Mesendoderm (in vitro differentiated cells): Measurements from ENCODE around the gene APOBEC3G. TPM values are rescaled to one million over a fixed set of nuclear protein-coding genes. Genes with fewer than 3 reads are reported as not detected.
"Not testable (repeated sequence)": the region's sequence is repeated elsewhere in the genome, so short reads cannot be mapped to it uniquely, and the experiment has no call there.

Experiments
- DNase-seq: peaks from one replicate; pipeline ENCODE4 v3.0.0; 2013
- H2AK5ac ChIP-seq: 2 replicates; pipeline ENCODE4 v1.6.1; 2013; ENCODE audit warnings: low read length, inconsistent platforms
- H2BK120ac ChIP-seq: 2 replicates; pipeline ENCODE4 v1.6.1; 2013; ENCODE audit warnings: low read depth, mild to moderate bottlenecking, low read length, moderate library complexity, mixed read lengths
- H2BK15ac ChIP-seq: replicated peaks from 2 replicates; pipeline ENCODE4 v1.6.1; 2013; ENCODE audit warnings: low read depth, mild to moderate bottlenecking, moderate library complexity
- H2BK5ac ChIP-seq: 2 replicates; pipeline ENCODE4 v1.6.1; 2013; ENCODE audit warnings: low read length, inconsistent platforms
- H3K18ac ChIP-seq: 2 replicates; pipeline ENCODE4 v1.6.1; 2013; ENCODE audit warnings: mild to moderate bottlenecking, low read length, mixed read lengths
- H3K23ac ChIP-seq: one replicate; pipeline ENCODE4 v1.6.1; 2013; ENCODE audit warnings: low read length
- H3K27ac ChIP-seq: 2 replicates; pipeline ENCODE4 v1.5.1; 2013; ENCODE audit warnings: low read depth, mild to moderate bottlenecking, inconsistent platforms, low read length, moderate library complexity
- H3K27me3 ChIP-seq: 2 replicates; pipeline ENCODE4 v1.6.1; 2013; ENCODE audit warnings: low read length, control low read depth, mild to moderate bottlenecking, inconsistent platforms; ENCODE audit not compliant: insufficient read depth, poor library complexity
- H3K36me3 ChIP-seq: 2 replicates; pipeline ENCODE4 v1.6.1; 2013; ENCODE audit warnings: low read length, inconsistent platforms; ENCODE audit not compliant: control insufficient read depth, insufficient read depth
- H3K4ac ChIP-seq: one replicate; pipeline ENCODE4 v1.6.1; 2013; ENCODE audit warnings: low read depth, mild to moderate bottlenecking, low read length, moderate library complexity
- H3K4me1 ChIP-seq: 2 replicates; pipeline ENCODE4 v1.6.1; 2013; ENCODE audit warnings: low read depth, low read length, inconsistent platforms; ENCODE audit not compliant: control insufficient read depth
- H3K4me2 ChIP-seq: 2 replicates; pipeline ENCODE4 v1.6.1; 2013; ENCODE audit warnings: low read length
- H3K4me3 ChIP-seq: 2 replicates; pipeline ENCODE4 v1.5.1; 2013; ENCODE audit warnings: mild to moderate bottlenecking, low read length
- H3K56ac ChIP-seq: one replicate; pipeline ENCODE4 v1.6.1; 2013; ENCODE audit warnings: low read length
- H3K79me1 ChIP-seq: 2 replicates; pipeline ENCODE4 v1.6.1; 2013; ENCODE audit warnings: low read length, inconsistent platforms
- H3K79me2 ChIP-seq: 2 replicates; pipeline ENCODE4 v1.6.1; 2013; ENCODE audit warnings: mild to moderate bottlenecking, low read length; ENCODE audit not compliant: control insufficient read depth, insufficient read depth
- H3K9ac ChIP-seq: 2 replicates; pipeline ENCODE4 v1.6.1; 2013; ENCODE audit warnings: low read length, inconsistent platforms
- H4K5ac ChIP-seq: one replicate; pipeline ENCODE4 v1.6.1; 2013; ENCODE audit warnings: low read length
- H4K8ac ChIP-seq: one replicate; pipeline ENCODE4 v1.6.1; 2013; ENCODE audit warnings: low read depth, mild to moderate bottlenecking, control low read depth, low read length, moderate library complexity
- WGBS: extraction: QIAGEN DNeasy Blood & Tissue Kit; methylation state at CpG from one replicate; pipeline ENCODE4 v1.1.7; 2013; ENCODE audit warnings: low lambda C conversion rate, missing lambda C conversion rate; ENCODE audit not compliant: insufficient coverage; ENCODE audit errors: extremely low coverage; 5-methylcytosine and 5-hydroxymethylcytosine counted together
- polyA plus RNA-seq, 2 experiments: library from polyadenylated mRNA; stranded (reverse); fragments of 200-250 nt; gene quantifications; one replicate each; pipeline ENCODE4 v1.2.3, GENCODE V29; 2013

The APOBEC3G gene
- 3.1 TPM for polyA plus RNA-seq (2013, experiment 1 of 2)
- polyA plus RNA-seq (2013, experiment 2 of 2) = 2.7 TPM

DNA sequence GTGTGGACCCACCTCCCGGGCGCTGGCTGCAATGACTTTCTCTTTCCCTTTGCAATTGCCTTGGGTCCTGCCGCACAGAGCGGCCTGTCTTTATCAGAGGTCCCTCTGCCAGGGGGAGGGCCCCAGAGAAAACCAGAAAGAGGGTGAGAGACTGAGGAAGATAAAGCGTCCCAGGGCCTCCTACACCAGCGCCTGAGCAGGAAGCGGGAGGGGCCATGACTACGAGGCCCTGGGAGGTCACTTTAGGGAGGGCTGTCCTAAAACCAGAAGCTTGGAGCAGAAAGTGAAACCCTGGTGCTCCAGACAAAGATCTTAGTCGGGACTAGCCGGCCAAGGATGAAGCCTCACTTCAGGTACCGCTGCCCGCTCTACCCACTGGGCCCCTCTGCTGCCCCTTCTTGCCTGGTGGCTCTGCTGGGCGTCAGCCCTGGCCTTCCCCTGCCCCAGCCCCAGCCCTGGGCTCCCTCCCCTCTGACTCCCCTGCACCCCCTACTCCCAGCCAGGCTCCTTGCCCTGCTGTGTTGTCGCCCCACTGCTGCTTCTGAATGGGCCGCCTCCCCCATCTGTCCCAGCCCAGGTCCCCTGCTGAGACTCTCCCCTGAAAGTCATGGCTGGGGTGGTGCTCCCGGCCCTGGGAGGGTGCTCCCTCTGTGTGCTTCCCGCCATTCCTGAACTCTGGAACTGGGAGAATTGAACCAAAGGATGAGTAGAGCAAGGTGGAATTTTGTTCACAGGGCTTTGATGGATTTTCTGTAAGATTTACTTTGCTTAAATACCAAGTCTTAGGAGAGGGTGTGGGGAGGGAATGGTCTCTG lies at the start of gene APOBEC3G:
APOBEC3G (plus strand) TSS at position 250 of the 815 bp plus-strand sequence; CDS start at position 337, 87 bp downstream.
- H3K36me3 ChIP-seq, H3K23ac ChIP-seq, H3K4me1 ChIP-seq, H2BK15ac ChIP-seq, H3K27me3 ChIP-seq, H3K79me2 ChIP-seq, H3K79me1 ChIP-seq, H2AK5ac ChIP-seq, H4K5ac ChIP-seq: not testable (repeated sequence)
- no CpG with 5 or more reads among the region's 17 CpGs for whole genome bisulfite sequencing
- Histone ChIP-seq H3K4ac (peak within 1 kb of the TSS; percentile 92), H3K18ac (peak within 1 kb of the TSS; percentile 86), H2BK5ac (peak within 1 kb of the TSS; percentile 92), H3K27ac (peak within 1 kb of the TSS; percentile 94), H3K56ac (peak within 1 kb of the TSS; percentile 90), H2BK120ac (peak within 1 kb of the TSS; percentile 95), H4K8ac (peak within 1 kb of the TSS; percentile 83), H3K4me3 (peak within 1 kb of the TSS; percentile 10), H3K9ac (peak within 1 kb of the TSS; percentile 62), H3K4me2 (peak within 1 kb of the TSS; percentile 14)
- peak; percentile 91 for DNase-seq

DNA sequence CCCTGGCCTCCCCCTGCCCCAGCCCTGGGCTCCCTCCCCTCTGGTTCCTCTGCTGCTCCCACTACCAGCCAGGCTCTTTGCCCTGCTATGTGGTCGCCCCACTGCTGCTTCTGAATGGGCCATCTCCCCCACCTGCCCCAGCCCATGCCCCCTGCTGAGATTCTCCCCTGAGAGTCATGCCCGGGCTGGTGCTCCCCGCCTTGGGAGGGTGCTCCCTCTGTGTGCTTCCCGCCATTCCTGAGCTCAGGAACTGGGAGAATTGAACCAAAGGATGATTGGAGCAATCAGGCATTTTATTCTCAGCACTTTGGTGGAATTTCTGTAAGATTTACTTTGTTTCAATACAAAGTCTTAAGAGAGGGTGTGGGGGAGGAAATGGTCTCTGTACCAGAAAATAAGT lies 49.4 kb upstream of the APOBEC3G start:
- H3K4me1 ChIP-seq = peaks cover 5% of the 10 kb centered on the region
- no peak overlapping the region for H3K56ac ChIP-seq
- H2BK5ac ChIP-seq = no peak overlapping the region
- no peak overlapping the region for H3K23ac ChIP-seq
- H3K4ac ChIP-seq = no peak overlapping the region
- no peak overlapping the region for H3K4me3 ChIP-seq
- H3K18ac ChIP-seq = no peak overlapping the region
- no CpG with 5 or more reads among the region's 4 CpGs for WGBS
- H2BK120ac ChIP-seq = no peak overlapping the region
- no peak overlapping the region for H2BK15ac ChIP-seq
- no peak overlapping the region for H4K5ac ChIP-seq
- no peak overlapping the region for H3K4me2 ChIP-seq
- H2AK5ac ChIP-seq = no peak overlapping the region
- H3K27ac ChIP-seq = no peak overlapping the region
- no peaks in the 10 kb centered on the region for H3K79me1 ChIP-seq
- H3K27me3 ChIP-seq = no peaks in the 10 kb centered on the region
- H3K36me3 ChIP-seq = no peaks in the 10 kb centered on the region
- H4K8ac ChIP-seq = no peak overlapping the region
- no peaks in the 10 kb centered on the region for H3K79me2 ChIP-seq
- H3K9ac ChIP-seq = no peak overlapping the region
- DNase-seq = no peak

DNA sequence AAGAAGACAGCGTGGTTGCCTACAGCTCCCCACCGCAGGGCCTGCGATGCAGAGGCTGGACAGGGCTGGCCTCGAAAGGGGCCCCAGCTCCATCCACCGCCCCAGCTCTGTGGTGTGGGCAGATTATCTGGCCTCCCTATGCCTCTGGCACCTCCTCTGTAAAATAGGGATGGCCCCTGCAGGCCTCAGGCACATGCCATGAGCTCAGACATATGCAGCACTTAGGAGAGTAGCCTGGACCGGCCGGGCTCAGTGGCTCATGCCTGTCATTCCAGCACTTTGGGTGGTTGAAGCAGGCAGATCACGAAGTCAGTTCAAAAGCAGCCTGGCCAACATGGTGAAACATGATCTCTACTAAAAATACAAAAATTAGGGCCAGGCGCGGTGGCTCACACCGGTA lies 48.8 kb upstream of the APOBEC3G start:
- H3K27me3 ChIP-seq = no peaks in the 10 kb centered on the region
- no peak overlapping the region for H3K23ac ChIP-seq
- DNase-seq = peak; percentile 50
- no peak overlapping the region for H3K9ac ChIP-seq
- H2AK5ac ChIP-seq = no peak overlapping the region
- no peak overlapping the region for H2BK5ac ChIP-seq
- H3K79me1 ChIP-seq = no peaks in the 10 kb centered on the region
- no peak overlapping the region for H3K4me3 ChIP-seq
- H2BK15ac ChIP-seq = no peak overlapping the region
- H3K4ac ChIP-seq = no peak overlapping the region
- H3K36me3 ChIP-seq = no peaks in the 10 kb centered on the region
- no peaks in the 10 kb centered on the region for H3K79me2 ChIP-seq
- H3K56ac ChIP-seq = no peak overlapping the region
- peaks cover 5% of the 10 kb centered on the region for H3K4me1 ChIP-seq
- H2BK120ac ChIP-seq = no peak overlapping the region
- no peak overlapping the region for H4K8ac ChIP-seq
- no peak overlapping the region for H3K27ac ChIP-seq
- no CpG with 5 or more reads among the region's 11 CpGs for WGBS
- H4K5ac ChIP-seq = no peak overlapping the region
- H3K4me2 ChIP-seq = no peak overlapping the region
- no peak overlapping the region for H3K18ac ChIP-seq

DNA sequence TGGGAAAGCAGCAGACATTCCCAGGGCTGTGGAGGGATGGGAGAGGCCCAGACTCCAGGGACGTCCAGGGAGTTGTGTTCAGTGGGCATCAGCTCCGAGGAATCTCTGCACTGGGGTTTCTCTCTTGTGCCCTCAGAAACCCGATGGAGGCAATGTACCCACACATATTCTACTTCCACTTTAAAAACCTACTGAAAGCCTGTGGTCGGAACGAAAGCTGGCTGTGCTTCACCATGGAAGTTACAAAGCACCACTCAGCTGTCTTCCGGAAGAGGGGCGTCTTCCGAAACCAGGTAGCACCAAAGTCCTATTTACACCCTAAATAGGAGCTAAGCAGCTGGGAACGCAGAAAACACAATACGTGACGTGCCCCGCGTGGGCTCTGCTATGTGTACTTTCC lies 47.8 kb upstream of the APOBEC3G start:
- no CpG with 5 or more reads among the region's 13 CpGs for whole genome bisulfite sequencing
- DNase-seq = no peak

DNA sequence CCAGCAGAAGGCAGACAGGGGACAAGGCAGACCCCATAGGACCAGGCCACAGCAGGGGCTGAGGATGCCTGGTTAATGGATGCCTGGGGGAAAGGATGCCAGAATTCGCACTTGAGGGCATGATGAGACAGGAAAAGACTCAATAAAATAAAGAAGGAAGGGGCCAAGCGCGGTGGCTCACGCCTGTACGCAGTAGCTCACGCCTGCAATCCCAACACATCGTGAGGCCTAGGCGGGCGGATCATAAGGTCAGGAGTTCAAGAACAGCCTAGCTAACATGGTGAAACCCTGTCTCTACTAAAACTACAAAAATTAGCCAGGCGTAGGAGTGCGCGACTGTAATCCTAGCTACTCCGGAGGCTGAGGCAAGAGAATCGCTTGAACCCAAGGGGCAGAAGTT lies 46.4 kb upstream of the APOBEC3G start:
- no peaks in the 10 kb centered on the region for H3K79me1 ChIP-seq
- H3K23ac ChIP-seq = no peak overlapping the region
- H4K5ac ChIP-seq = no peak overlapping the region
- H3K36me3 ChIP-seq = no peaks in the 10 kb centered on the region
- no CpG with 5 or more reads among the region's 14 CpGs for WGBS
- H2BK15ac ChIP-seq = no peak overlapping the region
- H3K4me2 ChIP-seq = no peak overlapping the region
- H4K8ac ChIP-seq = no peak overlapping the region
- no peak for DNase-seq
- H3K9ac ChIP-seq = no peak overlapping the region
- no peak overlapping the region for H3K56ac ChIP-seq
- no peak overlapping the region for H2BK120ac ChIP-seq
- H3K79me2 ChIP-seq = no peaks in the 10 kb centered on the region
- no peak overlapping the region for H3K18ac ChIP-seq
- peaks cover 5% of the 10 kb centered on the region for H3K4me1 ChIP-seq
- no peaks in the 10 kb centered on the region for H3K27me3 ChIP-seq
- no peak overlapping the region for H2AK5ac ChIP-seq
- no peak overlapping the region for H2BK5ac ChIP-seq
- H3K4me3 ChIP-seq = no peak overlapping the region
- no peak overlapping the region for H3K4ac ChIP-seq
- H3K27ac ChIP-seq = no peak overlapping the region

More for the DNA sequence above, 47.8 kb upstream of the APOBEC3G start:
- no peaks in the 10 kb centered on the region for H3K36me3 ChIP-seq
- no peak overlapping the region for H3K23ac ChIP-seq
- H2BK15ac ChIP-seq = no peak overlapping the region
- no peaks in the 10 kb centered on the region for H3K79me1 ChIP-seq
- H3K9ac ChIP-seq = no peak overlapping the region
- H2AK5ac ChIP-seq = no peak overlapping the region
- H3K4me2 ChIP-seq = no peak overlapping the region
- H3K27me3 ChIP-seq = no peaks in the 10 kb centered on the region
- no peak overlapping the region for H2BK120ac ChIP-seq
- H3K4me3 ChIP-seq = no peak overlapping the region
- no peak overlapping the region for H3K56ac ChIP-seq
- H3K4me1 ChIP-seq = peaks cover 5% of the 10 kb centered on the region
- H3K18ac ChIP-seq = no peak overlapping the region
- H3K79me2 ChIP-seq = no peaks in the 10 kb centered on the region
- H2BK5ac ChIP-seq = no peak overlapping the region
- H3K27ac ChIP-seq = no peak overlapping the region
- no peak overlapping the region for H4K5ac ChIP-seq
- no peak overlapping the region for H3K4ac ChIP-seq
- H4K8ac ChIP-seq = no peak overlapping the region
